Measurements from ENCODE around the gene MYO3B. TPM values are rescaled to one million over a fixed set of nuclear protein-coding genes. Genes with fewer than 3 reads are reported as not detected.

Gene MYO3B
- total RNA-seq, 2 donors from 2014 or later, result 5.2 to 10.9 TPM

DNA sequence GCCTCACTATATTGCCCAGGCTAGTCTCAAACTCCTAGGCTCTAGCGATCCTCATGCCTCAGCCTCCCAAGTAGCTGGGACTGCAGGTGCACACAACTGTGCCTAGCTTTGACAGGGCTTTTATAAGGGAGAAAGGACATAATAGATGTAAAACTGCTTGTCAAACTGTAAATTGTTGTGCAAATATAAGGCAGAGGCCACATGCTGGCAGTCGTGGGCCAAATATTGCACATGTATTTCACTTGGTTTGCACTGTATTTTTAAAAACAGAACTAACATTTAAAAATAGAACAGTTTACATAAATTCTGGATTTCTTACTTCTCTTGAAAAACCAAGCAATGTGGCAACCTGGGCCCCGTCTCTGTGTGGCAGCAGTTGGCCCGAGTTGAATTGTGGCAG lies 31.2 kb upstream of the MYO3B start:
- H3K9me3 ChIP-seq (ENCODE audit: control insufficient read depth, low read length), result peaks cover 3% of the 10 kb centered on the region
- no peak overlapping the region for H3K27ac ChIP-seq (ENCODE audit: low read depth, low read length)
- no peak for DNase-seq
- no peaks in the 10 kb centered on the region for H3K27me3 Mint-ChIP-seq (ENCODE audit: insufficient read depth)
- 76 to 92% methylated on average over 4 of the region's 4 CpGs for WGBS, 2 experiments (ENCODE audit: insufficient coverage in 1 of 2, insufficient read length in 1 of 2)
- H3K9ac ChIP-seq (ENCODE audit: extremely low read depth, low read length, poor library complexity, severe bottlenecking), result no peak overlapping the region
- no peaks in the 10 kb centered on the region for H3K36me3 Mint-ChIP-seq (ENCODE audit: low read depth)
- peaks cover 15% of the 10 kb centered on the region for H3K9me3 Mint-ChIP-seq
- no peak overlapping the region for H3K27ac Mint-ChIP-seq
- H3K4me3 Mint-ChIP-seq, result no peak overlapping the region
- H3K4me1 Mint-ChIP-seq, result peaks cover 19% of the 10 kb centered on the region
- TF ChIP-seq, protein P1, sequence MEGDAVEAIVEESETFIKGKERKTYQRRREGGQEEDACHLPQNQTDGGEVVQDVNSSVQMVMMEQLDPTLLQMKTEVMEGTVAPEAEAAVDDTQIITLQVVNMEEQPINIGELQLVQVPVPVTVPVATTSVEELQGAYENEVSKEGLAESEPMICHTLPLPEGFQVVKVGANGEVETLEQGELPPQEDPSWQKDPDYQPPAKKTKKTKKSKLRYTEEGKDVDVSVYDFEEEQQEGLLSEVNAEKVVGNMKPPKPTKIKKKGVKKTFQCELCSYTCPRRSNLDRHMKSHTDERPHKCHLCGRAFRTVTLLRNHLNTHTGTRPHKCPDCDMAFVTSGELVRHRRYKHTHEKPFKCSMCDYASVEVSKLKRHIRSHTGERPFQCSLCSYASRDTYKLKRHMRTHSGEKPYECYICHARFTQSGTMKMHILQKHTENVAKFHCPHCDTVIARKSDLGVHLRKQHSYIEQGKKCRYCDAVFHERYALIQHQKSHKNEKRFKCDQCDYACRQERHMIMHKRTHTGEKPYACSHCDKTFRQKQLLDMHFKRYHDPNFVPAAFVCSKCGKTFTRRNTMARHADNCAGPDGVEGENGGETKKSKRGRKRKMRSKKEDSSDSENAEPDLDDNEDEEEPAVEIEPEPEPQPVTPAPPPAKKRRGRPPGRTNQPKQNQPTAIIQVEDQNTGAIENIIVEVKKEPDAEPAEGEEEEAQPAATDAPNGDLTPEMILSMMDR (conservative IDR thresholded peaks at IDR 0.05), result no peak
- H3K4me3 ChIP-seq (ENCODE audit: low read length), result no peak overlapping the region
- peaks cover 12% of the 10 kb centered on the region for H3K4me1 ChIP-seq (ENCODE audit: control insufficient read depth, insufficient read depth, low read length)
- H3K36me3 ChIP-seq (ENCODE audit: control insufficient read depth, insufficient read depth, low read length), result no peaks in the 10 kb centered on the region
- no peaks in the 10 kb centered on the region for H3K27me3 ChIP-seq (ENCODE audit: control insufficient read depth, insufficient read depth, low read length, poor library complexity, severe bottlenecking)

DNA sequence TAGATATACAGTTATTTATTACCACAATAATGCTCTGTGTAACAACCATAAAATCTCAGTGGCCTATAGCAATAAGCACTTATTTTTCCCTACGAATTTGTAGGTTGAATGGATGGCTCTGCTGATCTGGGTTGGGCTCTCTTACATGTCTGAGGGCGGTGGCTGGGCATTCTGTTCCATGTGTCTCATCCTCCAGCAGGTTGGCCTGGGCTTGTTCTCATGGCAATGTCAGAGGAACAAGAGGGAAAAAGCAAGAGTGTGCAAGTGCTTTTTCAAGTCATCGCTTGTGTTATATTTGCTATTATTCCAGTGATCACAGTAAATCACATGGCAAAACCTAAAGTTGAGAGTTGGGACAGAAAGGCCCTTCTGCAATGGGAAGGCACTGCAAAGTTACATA lies 30.4 kb upstream of the MYO3B start:
- H3K27me3 Mint-ChIP-seq (ENCODE audit: insufficient read depth), result no peaks in the 10 kb centered on the region
- no peak for DNase-seq
- Histone ChIP-seq H3K36me3 (ENCODE audit: control insufficient read depth, insufficient read depth, low read length) (no peaks in the 10 kb centered on the region), H3K9ac (ENCODE audit: extremely low read depth, low read length, poor library complexity, severe bottlenecking) (no peak overlapping the region), H3K9me3 (ENCODE audit: control insufficient read depth, low read length) (peaks cover 10% of the 10 kb centered on the region), H3K27ac (ENCODE audit: low read depth, low read length) (no peak overlapping the region), H3K4me3 (ENCODE audit: low read length) (no peak overlapping the region), H3K4me1 (ENCODE audit: control insufficient read depth, insufficient read depth, low read length) (peaks cover 5% of the 10 kb centered on the region), H3K27me3 (ENCODE audit: control insufficient read depth, insufficient read depth, low read length, poor library complexity, severe bottlenecking) (no peaks in the 10 kb centered on the region)
- TF ChIP-seq, protein P1 (conservative IDR thresholded peaks at IDR 0.05), result no peak
- no peak overlapping the region for H3K4me3 Mint-ChIP-seq
- peaks cover 12% of the 10 kb centered on the region for H3K4me1 Mint-ChIP-seq
- no peak overlapping the region for H3K27ac Mint-ChIP-seq
- WGBS, 2 experiments (ENCODE audit: insufficient coverage in 1 of 2, insufficient read length in 1 of 2), result 96% methylated on average over 3 of the region's 3 CpGs; no CpG with 5 or more reads in 1 of the 2 experiments
- H3K9me3 Mint-ChIP-seq, result peaks cover 20% of the 10 kb centered on the region
- H3K36me3 Mint-ChIP-seq (ENCODE audit: low read depth), result no peaks in the 10 kb centered on the region

DNA sequence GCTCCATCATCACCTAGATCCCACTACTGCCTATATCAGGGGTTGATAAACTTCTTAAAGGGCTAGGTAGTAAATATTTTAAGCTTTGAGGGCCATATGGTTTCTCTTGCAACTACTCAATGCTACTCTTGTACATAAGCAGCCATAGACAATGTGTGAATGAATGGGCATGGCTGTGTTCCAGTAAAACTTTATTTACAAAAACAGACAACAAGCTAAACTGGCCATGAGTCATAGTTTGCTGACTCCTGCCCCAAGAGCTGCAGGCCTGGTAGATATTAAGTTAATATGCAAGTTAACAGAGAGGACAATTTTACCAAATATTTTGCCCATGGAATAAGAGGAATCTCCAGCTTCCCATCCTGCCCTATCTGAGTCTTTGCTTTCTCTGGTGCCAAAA lies 29.8 kb upstream of the MYO3B start:
- TF ChIP-seq, protein P1 (conservative IDR thresholded peaks at IDR 0.05), result no peak
- no peaks in the 10 kb centered on the region for H3K36me3 Mint-ChIP-seq (ENCODE audit: low read depth)
- DNase-seq, result no peak

More for the DNA sequence above, 29.8 kb upstream of the MYO3B start:
- H3K27ac Mint-ChIP-seq, result no peak overlapping the region
- peaks cover 10% of the 10 kb centered on the region for H3K9me3 ChIP-seq (ENCODE audit: control insufficient read depth, low read length)
- H3K4me3 ChIP-seq (ENCODE audit: low read length), result no peak overlapping the region
- H3K9me3 Mint-ChIP-seq, result peaks cover 20% of the 10 kb centered on the region
- H3K4me3 Mint-ChIP-seq, result no peak overlapping the region
- no peaks in the 10 kb centered on the region for H3K27me3 Mint-ChIP-seq (ENCODE audit: insufficient read depth)
- peaks cover 6% of the 10 kb centered on the region for H3K4me1 Mint-ChIP-seq
- H3K27ac ChIP-seq (ENCODE audit: low read depth, low read length), result no peak overlapping the region
- no peak overlapping the region for H3K9ac ChIP-seq (ENCODE audit: extremely low read depth, low read length, poor library complexity, severe bottlenecking)
- no peaks in the 10 kb centered on the region for H3K36me3 ChIP-seq (ENCODE audit: control insufficient read depth, insufficient read depth, low read length)
- peaks cover 1% of the 10 kb centered on the region for H3K4me1 ChIP-seq (ENCODE audit: control insufficient read depth, insufficient read depth, low read length)
- H3K27me3 ChIP-seq (ENCODE audit: control insufficient read depth, insufficient read depth, low read length, poor library complexity, severe bottlenecking), result no peaks in the 10 kb centered on the region
